G401 (cell line): Measurements from ENCODE around the gene ARID1B. TPM values are rescaled to one million over a fixed set of nuclear protein-coding genes. Genes with fewer than 3 reads are reported as not detected.
A peak's percentile ranks its signal among the peaks of the same experiment; 100 is the strongest.

Source experiments
- DNase-seq: peaks from one replicate; pipeline ENCODE4 v3.0.0-alpha.2; 2015; ENCODE audit warnings: low spot score
- in situ Hi-C: cut with HindIII; loops from 2 replicates; pipeline ENCODE4 v1.10.0; 2016; ENCODE audit warnings: low sequenced_read_pairs, mixed read lengths
- total RNA-seq: library from RNA; depleted of rRNA; stranded (reverse); fragments of >200 nt; shearing (Covaris generic); gene quantifications from 2 replicates; pipeline ENCODE4 v1.2.3, GENCODE V29; 2014

The ARID1B gene
- total RNA-seq, 1 experiment from 2014 or later, result 24.3 TPM

DNA sequence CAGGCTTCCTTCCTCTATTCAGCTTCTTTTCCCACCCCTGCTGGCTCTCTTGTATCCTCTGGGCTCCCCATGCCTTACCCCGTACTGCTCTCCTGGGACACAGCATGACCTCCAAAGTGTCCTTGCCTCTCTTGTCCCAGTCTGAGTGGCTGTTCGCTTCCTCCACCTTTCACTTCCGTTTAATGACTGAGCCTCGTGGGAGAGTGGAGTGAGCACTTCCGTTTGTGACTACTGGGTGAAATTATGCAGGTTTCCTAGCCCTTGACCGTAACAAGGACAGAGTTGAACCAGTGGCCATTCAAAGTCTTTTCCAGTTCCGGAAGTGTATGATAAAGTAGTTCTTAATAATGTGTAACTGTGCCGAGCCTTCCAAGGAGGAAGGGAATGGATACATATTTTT lies 109.2 kb downstream of the ARID1B start:
- DNase-seq, result no peak
- in situ Hi-C loops, result no loop called here

GRCh38 chr6:156887623-156888269 lies 110.6 kb downstream of the ARID1B start:
- no peak for DNase-seq
- in situ Hi-C loops, result no loop called here

- in situ Hi-C loops, result no loop called here
Measured at GRCh38 chr6:156889469-156889868, 112.3 kb downstream of the ARID1B start.

GRCh38 chr6:156889986-156890385 lies 112.8 kb downstream of the ARID1B start:
- DNase-seq, result no peak
- in situ Hi-C loops, result no loop called here

More at GRCh38 chr6:156889469-156889868, 112.3 kb downstream of the ARID1B start:
- DNase-seq, result no peak

DNA sequence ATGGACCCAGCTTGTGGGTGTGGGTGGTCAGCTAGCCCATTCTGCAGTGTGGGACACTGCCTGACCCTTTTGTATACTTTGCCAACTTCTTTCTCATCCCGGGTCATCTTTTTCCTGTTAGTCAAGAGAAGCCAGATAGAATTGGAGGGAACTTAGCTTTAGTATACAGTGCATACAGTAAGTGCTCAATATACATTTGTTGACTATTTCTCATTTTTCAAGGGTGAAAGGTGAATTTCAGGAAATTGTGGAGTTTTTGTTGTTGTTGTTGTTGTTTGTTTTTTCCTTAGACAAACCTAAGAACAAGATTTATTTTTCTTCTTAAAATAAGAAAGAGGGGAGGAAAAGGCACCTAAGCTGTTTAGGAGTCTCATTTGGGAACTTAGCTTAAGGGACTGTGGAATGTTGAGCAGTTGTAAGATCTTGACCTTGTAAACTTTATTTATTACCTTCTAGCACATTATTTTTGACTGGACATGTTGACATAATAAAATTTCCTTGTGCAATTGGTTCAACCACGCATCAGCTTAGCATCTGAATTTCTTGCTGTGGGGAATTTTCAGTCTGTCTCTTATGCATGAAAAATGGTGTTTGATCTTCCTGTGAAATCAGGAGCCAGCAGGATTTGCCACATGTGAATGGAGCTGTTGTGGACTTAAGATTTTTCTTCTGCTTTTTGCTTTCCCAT lies 113.6 kb downstream of the ARID1B start:
- DNase-seq, result no peak
- in situ Hi-C loops, result no loop called here

- DNase-seq, result no peak
- in situ Hi-C loops, result no loop called here
Measured at GRCh38 chr6:156897907-156898531, 120.8 kb downstream of the ARID1B start.

GRCh38 chr6:156899071-156899470 lies 121.9 kb downstream of the ARID1B start:
- no peak for DNase-seq
- in situ Hi-C loops, result no loop called here

DNA sequence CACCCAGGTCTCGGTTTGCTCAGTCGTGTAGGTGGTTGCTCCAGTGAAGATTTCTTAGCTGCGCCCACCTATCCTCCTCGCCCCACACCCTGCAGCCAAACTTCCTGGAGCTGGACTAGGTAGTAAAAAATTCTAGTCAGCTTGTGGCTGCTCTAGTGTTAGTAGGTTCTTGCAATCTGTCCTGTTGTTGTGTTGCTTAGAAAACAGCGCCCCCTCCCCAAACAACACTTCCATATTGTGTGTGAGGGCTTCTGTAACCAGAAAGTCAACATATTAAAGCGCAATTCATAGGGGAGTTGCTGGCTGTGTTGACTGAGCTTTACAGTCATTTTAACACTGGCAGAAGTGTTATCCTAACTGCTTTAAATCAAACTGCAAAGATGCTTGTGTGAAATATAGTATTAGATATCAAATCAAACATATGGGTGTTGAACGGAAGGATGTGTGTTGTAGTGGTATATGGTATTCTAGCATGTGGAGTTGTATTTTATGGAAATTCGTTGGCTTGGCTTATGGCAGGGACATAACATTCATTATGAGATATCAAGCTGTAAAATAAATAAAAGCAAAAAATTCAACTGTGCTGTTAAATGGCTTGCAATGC lies 122.5 kb downstream of the ARID1B start:
- DNase-seq, result no peak
- in situ Hi-C loops, result no loop called here

GRCh38 chr6:156900292-156900691 lies 123.1 kb downstream of the ARID1B start:
- in situ Hi-C loops, result no loop called here

DNA sequence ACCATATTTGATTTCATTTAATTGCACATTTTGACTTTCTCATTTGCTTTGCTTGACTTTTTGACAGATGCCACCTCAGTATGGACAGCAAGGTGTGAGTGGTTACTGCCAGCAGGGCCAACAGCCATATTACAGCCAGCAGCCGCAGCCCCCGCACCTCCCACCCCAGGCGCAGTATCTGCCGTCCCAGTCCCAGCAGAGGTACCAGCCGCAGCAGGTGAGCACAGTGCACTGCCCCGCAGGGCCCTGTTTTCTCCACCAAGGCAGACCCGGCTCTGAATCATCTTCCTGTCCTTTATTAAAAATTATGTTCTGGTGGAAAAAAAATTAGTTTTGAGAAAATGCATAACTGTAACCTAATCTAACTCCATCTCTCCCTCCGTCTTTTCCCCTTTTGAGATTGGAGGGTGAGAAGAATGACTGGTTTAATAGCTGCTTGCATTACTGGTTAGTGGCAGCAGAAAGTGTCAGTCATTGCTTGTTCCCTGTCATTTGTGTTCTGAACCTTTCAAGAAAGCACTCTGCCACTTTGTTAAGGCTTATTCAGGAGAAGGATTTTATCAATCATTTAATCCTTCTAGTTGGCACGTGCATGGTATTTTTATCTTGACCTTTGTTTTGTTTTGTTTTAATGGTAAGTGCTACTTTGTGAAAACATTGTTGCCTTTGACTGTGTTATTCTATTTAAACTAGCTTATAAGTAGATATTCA lies 124.3 kb downstream of the ARID1B start:
- in situ Hi-C loops, result no loop called here
- DNase-seq, result peak; percentile 55

More at GRCh38 chr6:156900292-156900691, 123.1 kb downstream of the ARID1B start:
- DNase-seq, result no peak

- in situ Hi-C loops, result no loop called here
- no peak for DNase-seq
Measured at GRCh38 chr6:156902782-156903181, 125.6 kb downstream of the ARID1B start.

DNA sequence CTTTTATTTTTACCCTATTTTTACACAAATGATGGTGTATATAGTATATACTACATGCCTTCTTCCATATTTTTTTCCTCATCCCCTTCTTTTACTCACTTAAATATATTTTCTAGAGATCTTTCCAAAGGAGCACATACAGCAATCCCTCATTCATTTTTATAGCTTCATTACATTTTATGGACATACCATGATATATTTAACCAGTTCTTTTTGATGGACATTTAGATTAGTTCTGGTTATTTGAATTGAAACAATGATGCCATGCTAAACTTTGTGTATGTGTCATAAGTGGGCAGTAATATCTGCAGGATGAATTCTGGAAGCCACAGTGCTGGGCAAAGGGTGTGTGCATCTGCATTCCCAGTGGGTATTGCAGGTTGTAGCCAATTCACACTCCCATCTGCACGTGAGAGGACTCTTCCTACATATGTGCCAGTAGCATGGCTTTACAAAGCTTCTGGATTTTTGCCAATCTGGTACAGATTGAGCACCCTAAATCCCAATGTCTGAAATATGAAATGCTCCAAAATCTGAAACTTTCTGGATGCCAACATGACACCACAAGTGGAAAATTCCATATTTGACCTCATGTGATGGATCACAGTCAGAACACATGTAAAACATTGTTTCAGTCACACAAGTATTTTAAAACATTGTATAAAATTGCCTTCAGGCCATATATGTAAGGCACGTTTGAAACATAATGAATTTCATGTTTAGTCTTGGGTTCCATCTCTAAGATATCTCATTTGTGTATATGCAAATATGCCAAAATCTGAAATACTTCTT lies 127.2 kb downstream of the ARID1B start:
- in situ Hi-C loops, result no loop called here

GRCh38 chr6:156905801-156906200 lies 128.6 kb downstream of the ARID1B start:
- no peak for DNase-seq
- in situ Hi-C loops, result no loop called here

More for the DNA sequence above, 127.2 kb downstream of the ARID1B start:
- DNase-seq, result no peak

- DNase-seq, result no peak
- in situ Hi-C loops, result no loop called here
Measured at GRCh38 chr6:156906451-156906850, 129.3 kb downstream of the ARID1B start.

DNA sequence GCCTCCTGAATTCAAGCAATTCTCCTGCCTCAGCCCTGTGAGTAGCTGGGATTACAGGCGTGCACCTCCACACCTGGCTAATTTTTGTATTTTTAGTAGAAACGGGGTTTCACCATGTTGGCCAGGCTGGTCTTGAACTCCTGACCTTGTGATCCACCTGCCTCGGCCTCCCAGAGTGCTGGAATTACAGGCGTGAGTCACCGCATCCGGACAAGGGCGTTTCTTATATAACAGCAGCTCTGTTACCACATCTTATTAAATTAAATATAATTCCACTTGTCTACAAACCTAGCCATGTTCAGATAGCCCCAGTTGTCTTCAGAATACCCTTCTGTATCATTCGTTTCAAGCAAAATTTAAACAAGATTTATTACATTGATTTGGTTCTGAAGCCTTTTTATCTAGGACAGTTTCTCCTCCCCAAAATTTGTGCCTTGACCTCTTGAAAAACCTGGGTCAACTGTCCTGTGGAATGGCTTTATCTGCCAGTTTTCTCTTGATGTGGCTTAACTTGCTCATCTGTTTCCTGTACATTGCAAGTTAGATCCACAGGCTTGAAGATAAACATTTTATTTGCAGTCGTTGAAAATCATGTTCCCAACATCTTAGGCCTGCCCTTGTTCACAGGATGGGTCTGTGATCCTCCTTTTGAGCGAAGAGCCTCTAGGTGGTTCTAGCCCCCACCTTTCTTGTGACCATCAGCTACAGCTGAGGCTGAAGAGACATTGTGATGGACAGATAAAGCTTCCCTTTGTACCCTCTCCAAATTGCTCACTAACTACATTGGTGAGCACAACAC lies 132.2 kb downstream of the ARID1B start:
- no peak for DNase-seq
- in situ Hi-C loops, result no loop called here

- no peak for DNase-seq
- in situ Hi-C loops, result no loop called here
Measured at GRCh38 chr6:156910011-156910334, 132.8 kb downstream of the ARID1B start.

GRCh38 chr6:156910938-156911337 lies 133.8 kb downstream of the ARID1B start:
- DNase-seq, result no peak
- in situ Hi-C loops, result no loop called here

GRCh38 chr6:156911581-156911980 lies 134.4 kb downstream of the ARID1B start:
- DNase-seq, result no peak
- in situ Hi-C loops, result no loop called here
